ENCODE measurements around the gene GGACT.
"Not testable (repeated sequence)": the region's sequence is repeated elsewhere in the genome, so short reads cannot be mapped to it uniquely, and the experiment has no call there.

Gene GGACT

DNA sequence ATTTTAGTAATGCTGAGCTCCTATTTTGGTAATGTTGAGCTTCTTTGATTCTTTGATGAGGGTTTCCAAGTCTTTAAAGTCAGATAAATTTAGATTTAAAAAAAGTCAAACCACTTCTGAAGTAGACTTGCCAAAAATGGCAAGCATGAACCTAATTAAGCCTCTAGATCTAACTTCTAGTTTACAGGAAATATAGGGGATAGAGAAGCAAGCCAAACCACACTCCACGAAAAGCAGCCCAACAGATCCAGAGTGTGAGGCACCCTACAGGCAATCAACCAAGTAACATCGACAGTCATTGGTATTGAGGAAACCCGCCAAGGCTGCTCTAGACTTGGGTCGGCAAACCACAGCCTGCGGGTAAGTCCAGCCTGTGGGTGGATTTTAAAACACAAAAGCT is 3.7 kb downstream of the GGACT start:
- TF ChIP-seq, protein P1, sequence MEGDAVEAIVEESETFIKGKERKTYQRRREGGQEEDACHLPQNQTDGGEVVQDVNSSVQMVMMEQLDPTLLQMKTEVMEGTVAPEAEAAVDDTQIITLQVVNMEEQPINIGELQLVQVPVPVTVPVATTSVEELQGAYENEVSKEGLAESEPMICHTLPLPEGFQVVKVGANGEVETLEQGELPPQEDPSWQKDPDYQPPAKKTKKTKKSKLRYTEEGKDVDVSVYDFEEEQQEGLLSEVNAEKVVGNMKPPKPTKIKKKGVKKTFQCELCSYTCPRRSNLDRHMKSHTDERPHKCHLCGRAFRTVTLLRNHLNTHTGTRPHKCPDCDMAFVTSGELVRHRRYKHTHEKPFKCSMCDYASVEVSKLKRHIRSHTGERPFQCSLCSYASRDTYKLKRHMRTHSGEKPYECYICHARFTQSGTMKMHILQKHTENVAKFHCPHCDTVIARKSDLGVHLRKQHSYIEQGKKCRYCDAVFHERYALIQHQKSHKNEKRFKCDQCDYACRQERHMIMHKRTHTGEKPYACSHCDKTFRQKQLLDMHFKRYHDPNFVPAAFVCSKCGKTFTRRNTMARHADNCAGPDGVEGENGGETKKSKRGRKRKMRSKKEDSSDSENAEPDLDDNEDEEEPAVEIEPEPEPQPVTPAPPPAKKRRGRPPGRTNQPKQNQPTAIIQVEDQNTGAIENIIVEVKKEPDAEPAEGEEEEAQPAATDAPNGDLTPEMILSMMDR (IDR thresholded peaks at IDR 0.05), result no peak
- no peak for TF ChIP-seq ZFX (IDR thresholded peaks at IDR 0.05; ENCODE audit: borderline replicate concordance)
- no peak overlapping the region for H3K27ac ChIP-seq

DNA sequence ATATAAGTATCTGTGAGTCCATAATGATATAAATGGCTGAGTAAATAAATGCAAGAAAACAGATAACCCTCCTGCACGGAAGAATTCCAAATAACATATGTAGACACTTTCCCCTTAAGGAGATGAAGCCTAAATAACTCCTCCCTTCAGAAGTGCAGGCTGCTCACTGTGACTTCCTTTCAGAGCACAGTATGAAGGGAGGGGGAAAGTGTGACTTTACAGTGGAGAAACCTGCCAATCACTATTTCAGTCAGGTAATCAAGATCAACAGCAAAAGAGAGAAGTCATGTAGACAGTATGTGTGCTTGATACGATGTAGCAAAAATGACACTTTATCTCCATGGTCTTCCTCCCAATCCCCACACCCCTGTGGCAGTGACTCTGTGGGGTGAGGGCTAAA is 7.1 kb downstream of the GGACT start:
- TF ChIP-seq ZFX (IDR thresholded peaks at IDR 0.05; ENCODE audit: borderline replicate concordance), result no peak
- TF ChIP-seq, protein P1 (IDR thresholded peaks at IDR 0.05), result no peak
- H3K27ac ChIP-seq, result no peak overlapping the region

DNA sequence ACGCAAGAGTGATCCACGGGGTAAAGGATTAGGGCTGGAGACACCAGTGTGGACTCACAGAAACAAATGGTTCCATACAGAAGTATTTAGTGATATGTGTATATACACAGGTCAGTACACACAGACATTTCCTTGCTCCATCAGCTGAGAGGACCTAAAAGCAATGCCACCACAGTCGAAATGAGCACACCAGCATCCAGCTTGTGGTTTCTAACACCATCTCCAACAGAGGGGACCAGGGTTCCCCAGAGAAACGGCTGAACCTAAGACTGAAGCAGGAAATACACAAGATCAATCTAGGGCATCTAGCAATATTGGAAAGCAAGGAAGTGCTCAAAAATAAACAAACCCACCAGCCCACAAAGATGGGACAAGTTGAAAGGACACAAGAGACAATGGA is 7.6 kb downstream of the GGACT start:
- H3K27ac ChIP-seq, result no peak overlapping the region
- TF ChIP-seq, protein P1 (IDR thresholded peaks at IDR 0.05), result no peak
- no peak for TF ChIP-seq ZFX (IDR thresholded peaks at IDR 0.05; ENCODE audit: borderline replicate concordance)

DNA sequence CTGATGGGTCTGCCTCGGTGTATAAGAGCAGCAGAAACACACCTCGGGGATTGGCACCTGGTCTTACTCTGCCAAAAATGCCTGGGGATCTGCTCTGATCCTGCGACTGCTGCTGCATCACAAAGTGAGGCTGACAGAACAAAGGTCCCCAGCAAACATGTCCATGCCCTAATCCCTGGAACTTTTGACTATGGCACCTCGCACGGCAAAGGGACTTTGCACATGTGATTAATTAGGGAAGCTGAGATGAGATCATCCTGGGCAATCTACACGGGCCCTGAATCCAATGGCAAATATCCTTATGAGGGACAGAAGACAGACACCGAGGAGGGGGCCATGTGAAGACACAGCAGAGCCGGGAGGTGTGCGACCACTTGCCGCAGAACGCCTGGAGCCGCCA is 8.5 kb downstream of the GGACT start:
- TF ChIP-seq ZFX (IDR thresholded peaks at IDR 0.05; ENCODE audit: borderline replicate concordance), result no peak
- TF ChIP-seq, protein P1 (IDR thresholded peaks at IDR 0.05), result no peak
- no peak overlapping the region for H3K27ac ChIP-seq

DNA sequence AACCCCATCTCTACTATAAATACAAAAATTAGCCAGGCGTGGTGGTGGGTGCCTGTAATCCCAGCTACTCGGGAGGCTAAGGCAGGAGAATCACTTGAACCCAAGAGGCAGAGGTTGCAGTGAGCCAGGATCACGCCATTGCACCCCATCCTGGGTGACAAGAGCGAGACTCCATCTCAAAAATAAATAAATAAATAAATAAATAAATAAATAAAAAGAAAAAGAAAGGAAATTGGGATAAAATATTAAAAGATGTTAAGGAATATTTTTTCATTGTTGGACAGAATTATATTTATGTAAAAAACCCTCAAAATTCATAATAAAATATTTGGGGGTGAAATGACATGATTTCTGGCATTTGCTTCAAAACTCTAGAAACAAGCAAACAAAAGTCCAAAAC is 11.3 kb downstream of the GGACT start:
- H3K27ac ChIP-seq, result not testable (repeated sequence)

DNA sequence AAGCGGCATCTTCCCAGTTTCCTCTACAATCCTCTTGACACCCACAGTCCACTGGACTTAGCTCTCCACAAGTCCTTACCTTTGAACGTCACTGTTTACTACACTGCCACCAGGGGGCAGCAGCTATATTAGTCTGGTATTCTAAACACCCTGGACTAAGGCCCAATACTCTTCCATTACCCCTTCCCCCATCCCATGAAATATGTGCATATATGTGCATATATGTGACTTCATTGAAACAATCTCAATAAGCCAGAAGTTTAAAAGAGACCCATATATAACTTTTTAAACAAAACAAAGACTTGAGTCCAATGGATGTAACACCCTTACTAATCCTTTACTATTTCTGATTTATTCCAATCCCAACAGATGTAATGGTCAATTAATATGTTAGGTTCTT is 15.5 kb downstream of the GGACT start:
- H3K27ac ChIP-seq, result no peak overlapping the region
- TF ChIP-seq, protein P1 (IDR thresholded peaks at IDR 0.05), result peak; percentile 91
- TF ChIP-seq ZFX (IDR thresholded peaks at IDR 0.05; ENCODE audit: borderline replicate concordance), result no peak

DNA sequence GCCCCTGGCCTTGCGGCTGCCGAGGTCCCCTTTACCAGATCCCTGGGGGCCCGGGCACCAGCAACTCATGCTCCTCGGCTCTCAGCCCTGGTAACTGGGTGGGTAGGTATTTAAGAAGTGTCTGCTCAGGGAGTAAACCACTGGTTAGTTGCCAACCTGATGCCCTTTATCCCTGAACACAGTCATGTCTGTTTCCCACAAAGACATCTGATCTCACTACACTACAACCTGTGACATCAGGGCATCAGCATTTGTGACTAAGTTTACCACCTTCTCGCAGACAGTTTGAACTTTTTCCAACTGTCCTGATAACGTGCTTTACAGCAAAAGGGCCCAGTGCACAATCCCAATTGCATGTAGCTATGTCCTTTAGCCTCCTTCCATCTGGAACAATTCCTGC is 22.0 kb downstream of the GGACT start:
- no peak overlapping the region for H3K27ac ChIP-seq
- TF ChIP-seq ZFX (IDR thresholded peaks at IDR 0.05; ENCODE audit: borderline replicate concordance), result no peak
- TF ChIP-seq, protein P1 (IDR thresholded peaks at IDR 0.05), result no peak

DNA sequence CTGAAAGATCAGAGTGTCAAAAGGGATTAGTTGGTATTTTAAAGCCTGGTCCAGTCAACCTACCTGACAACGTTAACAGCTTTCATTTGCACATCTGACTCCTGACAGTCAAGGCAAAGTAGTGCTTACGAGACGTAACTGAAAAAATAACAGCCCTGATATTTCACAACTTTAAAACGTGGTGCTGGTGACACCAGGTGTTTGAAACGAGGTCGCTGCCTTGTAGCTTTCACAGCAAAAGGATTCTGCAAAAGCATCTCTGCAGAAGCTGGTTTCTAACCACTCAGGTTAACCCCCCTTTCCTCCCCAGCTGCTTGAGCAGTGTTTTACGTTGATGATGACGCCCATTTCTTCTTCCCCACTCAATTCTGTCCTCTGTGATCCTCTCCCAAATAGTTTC is 23.3 kb downstream of the GGACT start:
- H3K27ac ChIP-seq, result no peak overlapping the region
- TF ChIP-seq, protein P1 (IDR thresholded peaks at IDR 0.05), result no peak
- TF ChIP-seq ZFX (IDR thresholded peaks at IDR 0.05; ENCODE audit: borderline replicate concordance), result no peak

All from 22Rv1 (cell line).